ENCODE results near the gene SPPL3.
A peak's percentile ranks its signal among the peaks of the same experiment; 100 is the strongest.

Gene SPPL3

GRCh38 chr12:120787889-120788288, 116.3 kb downstream of the SPPL3 start:
- DNase-seq (ENCODE audit: low read depth, low spot score), result no peak

GRCh38 chr12:120784804-120785203, 119.4 kb downstream of the SPPL3 start:
- no peak for DNase-seq (ENCODE audit: low read depth, low spot score)

- DNase-seq (ENCODE audit: low read depth, low spot score), result no peak
Observed at GRCh38 chr12:120783197-120783596, 121.0 kb downstream of the SPPL3 start.

GRCh38 chr12:120775862-120776552, 128.2 kb downstream of the SPPL3 start:
- no peak for DNase-seq (ENCODE audit: low read depth, low spot score)

GRCh38 chr12:120774169-120774916, 129.8 kb downstream of the SPPL3 start:
- no peak for DNase-seq (ENCODE audit: low read depth, low spot score)

- peak; percentile 52 for DNase-seq (ENCODE audit: low read depth, low spot score)
Observed at GRCh38 chr12:120771097-120771496, 133.1 kb downstream of the SPPL3 start.

- no peak for DNase-seq (ENCODE audit: low read depth, low spot score)
Observed at GRCh38 chr12:120767071-120768024, 136.8 kb downstream of the SPPL3 start.

- no peak for DNase-seq (ENCODE audit: low read depth, low spot score)
Observed at GRCh38 chr12:120766566-120766965, 137.6 kb downstream of the SPPL3 start.

GRCh38 chr12:120764816-120765215, 139.3 kb downstream of the SPPL3 start:
- DNase-seq (ENCODE audit: low read depth, low spot score), result no peak

GRCh38 chr12:120763250-120763649, 140.9 kb downstream of the SPPL3 start:
- DNase-seq (ENCODE audit: low read depth, low spot score), result no peak

GRCh38 chr12:120762086-120762485, 142.1 kb downstream of the SPPL3 start:
- no peak for DNase-seq (ENCODE audit: low read depth, low spot score)

GRCh38 chr12:120761519-120761934, 142.6 kb downstream of the SPPL3 start:
- DNase-seq (ENCODE audit: low read depth, low spot score), result peak; percentile 76

- no peak for DNase-seq (ENCODE audit: low read depth, low spot score)
Observed at GRCh38 chr12:120760349-120761254, 143.6 kb downstream of the SPPL3 start.

GRCh38 chr12:120759591-120760348, 144.4 kb downstream of the SPPL3 start:
- no peak for DNase-seq (ENCODE audit: low read depth, low spot score)

GRCh38 chr12:120758798-120759590, 145.2 kb downstream of the SPPL3 start:
- DNase-seq (ENCODE audit: low read depth, low spot score), result no peak

GRCh38 chr12:120757949-120758348, 146.2 kb downstream of the SPPL3 start:
- DNase-seq (ENCODE audit: low read depth, low spot score), result no peak

- DNase-seq (ENCODE audit: low read depth, low spot score), result no peak
Observed at GRCh38 chr12:120757226-120757742, 146.9 kb downstream of the SPPL3 start.

- DNase-seq (ENCODE audit: low read depth, low spot score), result no peak
Observed at GRCh38 chr12:120755269-120755668, 148.9 kb downstream of the SPPL3 start.

GRCh38 chr12:120754792-120755191, 149.4 kb downstream of the SPPL3 start:
- no peak for DNase-seq (ENCODE audit: low read depth, low spot score)

All from brain pericyte (primary cell).